Gastrocnemius medialis (tissue), 4 donors: Measurements from ENCODE around the gene SEPTIN5. TPM values are rescaled to one million over a fixed set of nuclear protein-coding genes. Genes with fewer than 3 reads are reported as not detected.

Source experiments
- ATAC-seq, 2 donors: fragments of 150-250 bp; one replicate each; pipeline ENCODE4 v1.9.1; 2016
- DNase-seq, 2 donors: peaks; one replicate each; pipeline ENCODE4 v3.0.0-alpha.2; 2019
- H3K27ac ChIP-seq, 4 donors: fragments of 200-600 bp; sonication (generic); 1 replicate in 1 of 4; 2 replicates in 3 of 4; pipeline ENCODE4 v1.5.1; 2016 to 2018; ENCODE audit warnings: mild to moderate bottlenecking in 2 of 4, moderate library complexity in 1 of 4
- H3K27me3 ChIP-seq, 3 donors: fragments of 200-600 bp; sonication (generic) in 2 of 3; 1 replicate in 1 of 3; 2 replicates in 2 of 3; pipeline versions ENCODE4 v1.5.1 to v1.6.0; 2016 to 2019; ENCODE audit warnings: mild to moderate bottlenecking in 1 of 3, moderate library complexity in 1 of 3
- H3K36me3 ChIP-seq, 2 donors: fragments of 200-600 bp; sonication (generic) in 1 of 2; one replicate each; pipeline ENCODE4 v1.5.1; 2017 to 2018
- H3K4me1 ChIP-seq, 2 donors: fragments of 200-600 bp; sonication (generic) in 1 of 2; one replicate each; pipeline ENCODE4 v1.5.1; 2016 to 2017; ENCODE audit warnings: mild to moderate bottlenecking in 2 of 2
- H3K4me3 ChIP-seq, 4 donors: fragments of 200-600 bp; sonication (generic) in 3 of 4; 1 replicate in 1 of 4; 2 replicates in 3 of 4; pipeline ENCODE4 v1.5.1; 2016 to 2019; ENCODE audit warnings: mild to moderate bottlenecking in 2 of 4
- H3K9me3 ChIP-seq, 3 donors: fragments of 200-600 bp; sonication (generic) in 2 of 3; 1 replicate in 1 of 3; 2 replicates in 2 of 3; pipeline ENCODE4 v1.5.1; 2016 to 2019
- CTCF ChIP-seq, 5 experiments: fragments of 450-650 bp in 3 of 5; fragments of 200-600 bp in 2 of 5; sonication (generic) in 2 of 5; IDR thresholded peaks in 4 of 5; conservative IDR thresholded peaks in 1 of 5; 1 replicate in 4 of 5; 2 replicates in 1 of 5; pipeline ENCODE4 v1.5.1; 2016 to 2019; ENCODE audit warnings: antibody characterized with exemption in 5 of 5, mild to moderate bottlenecking in 3 of 5, moderate library complexity in 3 of 5
- POLR2A ChIP-seq, 2 donors: fragments of 450-650 bp; IDR thresholded peaks; one replicate each; pipeline ENCODE4 v1.6.1; 2017; ENCODE audit warnings: antibody characterized with exemption in 2 of 2, mild to moderate bottlenecking in 2 of 2, moderate library complexity in 2 of 2
- in situ Hi-C, 4 donors: fragments of 200-750 bp; cut with MboI; loops; one replicate each; pipeline versions ENCODE4 v1.15.0 to v1.8.0; 2017; ENCODE audit warnings: low sequenced_read_pairs in 4 of 4
- intact Hi-C: fragments of 100-400 bp; cut with DNase I; formaldehyde crosslinking; loops from one replicate; pipeline ENCODE4 v1.15.1; 2023; ENCODE audit warnings: low total_unique reads
- total RNA-seq, 4 donors: library from RNA; depleted of rRNA; stranded (reverse); fragments of >200 nt; gene quantifications; one replicate each; pipeline versions ENCODE4 v1.1.0 to v1.2.3, GENCODE V29; 2016

Gene SEPTIN5
- total RNA-seq, 4 donors from 2014 or later = 5.0 to 15.9 (median 10.2) TPM

GRCh38 chr22:19739911-19740449 is 25.7 kb downstream of the SEPTIN5 start:
- Histone ChIP-seq H3K27me3 (no peaks in the 10 kb centered on the region), H3K4me1 (peaks cover 7 to 8% of the 10 kb centered on the region in 2 donors), H3K27ac (no peak overlapping the region), H3K36me3 (no peaks in the 10 kb centered on the region), H3K9me3 (no peaks in the 10 kb centered on the region), H3K4me3 (no peak overlapping the region)
- DNase-seq (no peak), ATAC-seq (no peak)
- in situ Hi-C loops = no loop called here
- intact Hi-C loops = no loop called here
- TF ChIP-seq CTCF (IDR thresholded peaks at IDR 0.05 in 4 of 5, conservative IDR thresholded peaks at IDR 0.05 in 1 of 5) (no peak), POLR2A (IDR thresholded peaks at IDR 0.05) (no peak)

- no peaks in the 10 kb centered on the region for H3K27me3 ChIP-seq
- no peak for TF ChIP-seq POLR2A (IDR thresholded peaks at IDR 0.05)
- TF ChIP-seq CTCF (IDR thresholded peaks at IDR 0.05 in 4 of 5, conservative IDR thresholded peaks at IDR 0.05 in 1 of 5) = no peak
- intact Hi-C loops = no loop called here
- H3K4me3 ChIP-seq = no peak overlapping the region
- no peaks in the 10 kb centered on the region for H3K36me3 ChIP-seq
- no peak overlapping the region for H3K27ac ChIP-seq
- DNase-seq = no peak
- H3K4me1 ChIP-seq = peaks cover 10% of the 10 kb centered on the region in 2 donors
- H3K9me3 ChIP-seq = no peaks in the 10 kb centered on the region
- in situ Hi-C loops = no loop called here
- ATAC-seq = no peak
Measured at GRCh38 chr22:19740586-19740985, 26.3 kb downstream of the SEPTIN5 start.

GRCh38 chr22:19741053-19741452 is 26.8 kb downstream of the SEPTIN5 start:
- Histone ChIP-seq H3K27me3 (no peaks in the 10 kb centered on the region), H3K4me3 (no peak overlapping the region), H3K4me1 (peaks cover 15% of the 10 kb centered on the region in 2 donors), H3K9me3 (no peaks in the 10 kb centered on the region), H3K27ac (no peak overlapping the region), H3K36me3 (no peaks in the 10 kb centered on the region)
- DNase-seq (no peak), ATAC-seq (no peak)
- intact Hi-C loops (no loop called here), in situ Hi-C loops (no loop called here)
- TF ChIP-seq POLR2A (IDR thresholded peaks at IDR 0.05) (no peak), CTCF (IDR thresholded peaks at IDR 0.05 in 4 of 5, conservative IDR thresholded peaks at IDR 0.05 in 1 of 5) (no peak)

GRCh38 chr22:19742160-19743066 is 28.1 kb downstream of the SEPTIN5 start:
- in situ Hi-C loops = no loop called here
- ATAC-seq = no peak

More at GRCh38 chr22:19742160-19743066, 28.1 kb downstream of the SEPTIN5 start:
- TF ChIP-seq CTCF (IDR thresholded peaks at IDR 0.05 in 4 of 5, conservative IDR thresholded peaks at IDR 0.05 in 1 of 5) (no peak), POLR2A (IDR thresholded peaks at IDR 0.05) (no peak)
- DNase-seq = no peak
- intact Hi-C loops = no loop called here
- Histone ChIP-seq H3K27me3 (no peaks in the 10 kb centered on the region), H3K9me3 (no peaks in the 10 kb centered on the region), H3K36me3 (no peaks in the 10 kb centered on the region), H3K27ac (no peak overlapping the region), H3K4me3 (no peak overlapping the region), H3K4me1 (peaks cover 19 to 20% of the 10 kb centered on the region in 2 donors)
